Left renal pelvis (tissue), 4 donors: ENCODE data around the gene NELL1. TPM values are rescaled to one million over a fixed set of nuclear protein-coding genes. Genes with fewer than 3 reads are reported as not detected.
A peak's percentile ranks its signal among the peaks of the same experiment; 100 is the strongest.

Source experiments
- DNase-seq, 4 donors: peaks; one replicate each; pipeline ENCODE4 v3.0.0-alpha.2; 2013; ENCODE audit warnings: low read depth in 4 of 4, low spot score in 3 of 4
- polyA plus RNA-seq, 4 donors: library from polyadenylated mRNA; unstranded; fragments of 120-200 nt; gene quantifications; one replicate each; pipeline ENCODE4 v1.2.1, GENCODE V29; 2013; ENCODE audit not compliant: insufficient read length in 4 of 4

The NELL1 gene
- polyA plus RNA-seq, 4 donors: 0.98 to 3.6 (median 2.6) TPM

- no peak for DNase-seq
Measured at GRCh38 chr11:21465203-21465602, 795.8 kb downstream of the NELL1 start.

GRCh38 chr11:21465920-21466319, 796.5 kb downstream of the NELL1 start:
- no peak for DNase-seq

GRCh38 chr11:21470521-21470920, 801.1 kb downstream of the NELL1 start:
- DNase-seq: no peak

- no peak for DNase-seq
Measured at GRCh38 chr11:21472261-21472660, 802.9 kb downstream of the NELL1 start.

- DNase-seq: no peak
Measured at GRCh38 chr11:21474529-21474928, 805.1 kb downstream of the NELL1 start.

- no peak for DNase-seq
Measured at GRCh38 chr11:21475276-21475675, 805.9 kb downstream of the NELL1 start.

- DNase-seq: no peak
Measured at GRCh38 chr11:21476588-21476987, 807.2 kb downstream of the NELL1 start.

GRCh38 chr11:21480240-21480639, 810.9 kb downstream of the NELL1 start:
- DNase-seq: no peak

- DNase-seq: no peak
Measured at GRCh38 chr11:21481255-21481654, 811.9 kb downstream of the NELL1 start.

- no peak for DNase-seq
Measured at GRCh38 chr11:21484039-21484438, 814.7 kb downstream of the NELL1 start.

- DNase-seq: no peak
Measured at GRCh38 chr11:21485006-21485405, 815.6 kb downstream of the NELL1 start.

GRCh38 chr11:21485426-21485825, 816.0 kb downstream of the NELL1 start:
- no peak for DNase-seq

- no peak for DNase-seq
Measured at GRCh38 chr11:21489416-21490115, 820.2 kb downstream of the NELL1 start.

GRCh38 chr11:21492931-21493330, 823.5 kb downstream of the NELL1 start:
- no peak for DNase-seq

- no peak for DNase-seq
Measured at GRCh38 chr11:21494946-21495345, 825.6 kb downstream of the NELL1 start.

GRCh38 chr11:21495879-21496278, 826.5 kb downstream of the NELL1 start:
- DNase-seq: no peak

GRCh38 chr11:21501245-21501644, 831.9 kb downstream of the NELL1 start:
- no peak for DNase-seq

GRCh38 chr11:21505070-21505469, 835.7 kb downstream of the NELL1 start:
- DNase-seq: no peak

- peak; percentile 19 to 36 (median 33) for DNase-seq
Measured at GRCh38 chr11:21511835-21512440, 842.6 kb downstream of the NELL1 start.

- no peak for DNase-seq
Measured at GRCh38 chr11:21514316-21514715, 844.9 kb downstream of the NELL1 start.

- no peak for DNase-seq
Measured at GRCh38 chr11:21520244-21520643, 850.9 kb downstream of the NELL1 start.

GRCh38 chr11:21529187-21529586, 859.8 kb downstream of the NELL1 start:
- DNase-seq: no peak
